H1 (cell line): ENCODE measurements around the gene DCTN2. TPM values are rescaled to one million over a fixed set of nuclear protein-coding genes. Genes with fewer than 3 reads are reported as not detected.

Source experiments
- ASH2L ChIP-seq: fragments of 200-600, 300-600 bp; sonication (generic); IDR thresholded peaks from one replicate; pipeline ENCODE4 v1.7.1; 2017; ENCODE audit warnings: low read length
- ATF2 ChIP-seq: IDR thresholded peaks from 2 replicates; pipeline ENCODE4 v1.6.1; 2012; ENCODE audit warnings: low read length, inconsistent platforms
- ATF3 ChIP-seq: IDR thresholded peaks from 2 replicates; pipeline ENCODE4 v1.6.1; 2011; ENCODE audit warnings: low read depth, mild to moderate bottlenecking, low read length; ENCODE audit not compliant: insufficient read depth
- BCL11A ChIP-seq, 2 experiments: IDR thresholded peaks; one replicate each; pipeline ENCODE4 v1.6.1; 2011; ENCODE audit warnings: low read depth in 2 of 2, low read length in 2 of 2, mild to moderate bottlenecking in 2 of 2
- CBX5 ChIP-seq: fragments of 300-800, 300-1000 bp; sonication (generic); IDR thresholded peaks from 2 replicates; pipeline ENCODE4 v1.7.1; 2016; ENCODE audit warnings: antibody characterized with exemption, low read length, low read depth
- CHD2 ChIP-seq: IDR thresholded peaks from 2 replicates; pipeline ENCODE4 v1.6.1; 2012; ENCODE audit warnings: low read length, improper control_type of control experiment
- CREB1 ChIP-seq: IDR thresholded peaks from 2 replicates; pipeline ENCODE4 v1.6.1; 2012; ENCODE audit warnings: inconsistent platforms
- CTBP2 ChIP-seq: IDR thresholded peaks from 2 replicates; pipeline ENCODE4 v1.7.0; 2011; ENCODE audit warnings: borderline replicate concordance, mild to moderate bottlenecking, moderate library complexity, mixed read lengths, low read length; ENCODE audit not compliant: insufficient read depth, insufficient read length
- E2F6 ChIP-seq: IDR thresholded peaks from 2 replicates; pipeline ENCODE4 v1.6.1; 2012; ENCODE audit warnings: inconsistent platforms
- EZH2 ChIP-seq: fragments of 200-600 bp; sonication (generic); IDR thresholded peaks from 2 replicates; pipeline ENCODE4 v1.7.1; 2012; ENCODE audit warnings: low read depth, mild to moderate bottlenecking, moderate library complexity, low read length, inconsistent platforms; ENCODE audit not compliant: severe bottlenecking
- GTF2F1 ChIP-seq: IDR thresholded peaks from 2 replicates; pipeline ENCODE4 v1.6.1; 2012; ENCODE audit warnings: low read depth, low read length, improper control_type of control experiment, borderline replicate concordance
- HDAC2 ChIP-seq, 2 experiments: fragments of 300-600 bp in 1 of 2; sonication (generic) in 1 of 2; IDR thresholded peaks; 2 replicates each; pipeline ENCODE4 v1.6.1; 2011 to 2012; ENCODE audit warnings: low read depth in 2 of 2, low read length in 2 of 2, mild to moderate bottlenecking in 2 of 2, moderate library complexity in 2 of 2, borderline replicate concordance in 1 of 2, inconsistent platforms in 1 of 2
- JUN ChIP-seq: IDR thresholded peaks from 2 replicates; pipeline ENCODE4 v1.6.1; 2011; ENCODE audit warnings: low read depth, mild to moderate bottlenecking, improper control_type of control experiment, low read length
- KDM1A ChIP-seq: fragments of 200-600, 300-600 bp; sonication (generic); IDR thresholded peaks from 2 replicates; pipeline ENCODE4 v1.7.1; 2016; ENCODE audit warnings: mild to moderate bottlenecking, low read length, borderline replicate concordance
- KDM5A ChIP-seq: fragments of 200-600 bp; IDR thresholded peaks from 2 replicates; pipeline ENCODE4 v1.7.1; 2012; ENCODE audit warnings: mild to moderate bottlenecking, low read length, inconsistent platforms, mixed read lengths
- MAFK ChIP-seq: IDR thresholded peaks from 2 replicates; pipeline ENCODE4 v1.6.1; 2012; ENCODE audit warnings: low read depth, mild to moderate bottlenecking, improper control_type of control experiment, low read length
- POLR2AphosphoS5 ChIP-seq: IDR thresholded peaks from 2 replicates; pipeline ENCODE4 v1.6.1; 2011; ENCODE audit warnings: low read depth, low read length
- POU5F1 ChIP-seq: IDR thresholded peaks from 2 replicates; pipeline ENCODE4 v1.6.1; 2011; ENCODE audit warnings: low read depth, mild to moderate bottlenecking, low read length, moderate library complexity
- RBBP5 ChIP-seq: IDR thresholded peaks from 2 replicates; pipeline ENCODE4 v1.7.1; 2012; ENCODE audit warnings: low read depth, mild to moderate bottlenecking, inconsistent platforms, low read length, moderate library complexity, borderline replicate concordance
- TAF7 ChIP-seq: optimal IDR thresholded peaks from 2 replicates; pipeline ENCODE3; 2011; ENCODE audit warnings: low read depth, mild to moderate bottlenecking, inconsistent platforms, low read length, moderate library complexity, borderline replicate concordance
- ZNF274 ChIP-seq: IDR thresholded peaks from 2 replicates; pipeline ENCODE4 v1.7.0; 2012; ENCODE audit warnings: low read length, borderline replicate concordance; ENCODE audit errors: extremely low read depth
- polyA plus RNA-seq, 7 experiments: library from polyadenylated mRNA; depleted of rRNA in 3 of 7; stranded (reverse) in 5 of 7; unstranded in 2 of 7; fragments of >200 nt in 5 of 7; fragments of 200-250 nt in 2 of 7; gene quantifications; 1 replicate in 5 of 7; 2 replicates in 1 of 7; 4 replicates in 1 of 7; pipeline versions ENCODE4 v1.2.1 to v1.2.3, GENCODE V29; 2011 to 2013; ENCODE audit warnings: missing spikeins in 2 of 7, mixed read lengths in 2 of 7
- total RNA-seq: library from RNA; stranded (reverse); fragmentation: NEBNext Ultra II Directional; extraction: Animal tissue kit (Norgen Biotek cat#: 25700); gene quantifications from 2 replicates; pipeline ENCODE4 v1.2.1, GENCODE V29; 2021

DCTN2 gene
- total and polyA plus RNA-seq, 2 of the 8 experiments (the other 6 are each of a cell fraction or from before 2014, with no cell fraction given) = 90.3 to 91.9 TPM

- peak; percentile 85 for TF ChIP-seq ASH2L
- no peak for TF ChIP-seq BCL11A (IDR thresholded peaks at IDR 0.05; ENCODE audit: low read depth in 2 of 2, low read length in 2 of 2)
- no peak for TF ChIP-seq E2F6
- TF ChIP-seq HDAC2 (IDR thresholded peaks at IDR 0.05; ENCODE audit: borderline replicate concordance in 1 of 2, low read depth in 2 of 2, low read length in 2 of 2) = no peak
- TF ChIP-seq GTF2F1 = no peak
- TF ChIP-seq RBBP5 = no peak; the same call in 1 of the 2 replicates
- no peak for TF ChIP-seq JUN
- no peak for TF ChIP-seq ZNF274
- TF ChIP-seq CREB1 = no peak
- no peak for TF ChIP-seq KDM1A
- TF ChIP-seq ATF3 = no peak
- no peak for TF ChIP-seq CBX5
- peak; percentile 7 for TF ChIP-seq CTBP2
- TF ChIP-seq POU5F1 = no peak
- TF ChIP-seq MAFK = no peak
- no peak for TF ChIP-seq KDM5A
- TF ChIP-seq CHD2 = peak; percentile 99
- TF ChIP-seq TAF7 = no peak
- no peak for TF ChIP-seq ATF2
- TF ChIP-seq POLR2AphosphoS5 = peak; percentile 31; the same call in 1 of the 2 replicates
- TF ChIP-seq EZH2 = no peak
These were observed at the start of gene DCTN2 (continued) for GRCh38 chr12:57546438-57547287.
